B cell (primary cell): Measurements from ENCODE around the gene KCND2.

ENCODE experiments used
- EZH2 ChIP-seq: IDR thresholded peaks from 2 replicates; pipeline ENCODE4 v1.6.1; 2012; ENCODE audit warnings: borderline replicate concordance, low read depth, mild to moderate bottlenecking, moderate library complexity, low read length; ENCODE audit not compliant: insufficient read depth, poor library complexity, severe bottlenecking
- TF ChIP-seq, protein P1 (sequence below): fragments of 200-600 bp; IDR thresholded peaks from one replicate; pipeline ENCODE4 v1.8.0; 2022; ENCODE audit warnings: antibody characterized with exemption, mild to moderate bottlenecking

DNA sequence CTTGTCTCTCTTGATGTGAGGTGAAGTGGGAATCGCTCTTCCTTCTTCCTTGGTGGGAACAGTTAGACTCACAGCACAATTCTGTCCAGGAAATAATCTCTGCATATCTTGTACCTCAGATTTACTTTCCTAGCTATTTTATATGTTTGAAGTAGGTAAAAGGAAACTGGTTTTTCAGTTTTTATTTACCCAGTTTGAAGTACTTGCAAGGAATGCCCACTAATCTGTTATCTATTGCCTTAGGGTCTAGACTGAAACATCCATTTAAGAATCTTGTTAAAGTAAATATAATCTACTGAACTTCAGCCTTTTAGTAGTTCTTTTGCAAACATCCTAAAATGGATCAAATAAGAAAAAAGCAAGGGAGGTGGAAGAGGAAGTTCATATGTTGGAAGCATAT is 229.8 kb downstream of the KCND2 start:
- no peak for TF ChIP-seq EZH2
- TF ChIP-seq, protein P1, sequence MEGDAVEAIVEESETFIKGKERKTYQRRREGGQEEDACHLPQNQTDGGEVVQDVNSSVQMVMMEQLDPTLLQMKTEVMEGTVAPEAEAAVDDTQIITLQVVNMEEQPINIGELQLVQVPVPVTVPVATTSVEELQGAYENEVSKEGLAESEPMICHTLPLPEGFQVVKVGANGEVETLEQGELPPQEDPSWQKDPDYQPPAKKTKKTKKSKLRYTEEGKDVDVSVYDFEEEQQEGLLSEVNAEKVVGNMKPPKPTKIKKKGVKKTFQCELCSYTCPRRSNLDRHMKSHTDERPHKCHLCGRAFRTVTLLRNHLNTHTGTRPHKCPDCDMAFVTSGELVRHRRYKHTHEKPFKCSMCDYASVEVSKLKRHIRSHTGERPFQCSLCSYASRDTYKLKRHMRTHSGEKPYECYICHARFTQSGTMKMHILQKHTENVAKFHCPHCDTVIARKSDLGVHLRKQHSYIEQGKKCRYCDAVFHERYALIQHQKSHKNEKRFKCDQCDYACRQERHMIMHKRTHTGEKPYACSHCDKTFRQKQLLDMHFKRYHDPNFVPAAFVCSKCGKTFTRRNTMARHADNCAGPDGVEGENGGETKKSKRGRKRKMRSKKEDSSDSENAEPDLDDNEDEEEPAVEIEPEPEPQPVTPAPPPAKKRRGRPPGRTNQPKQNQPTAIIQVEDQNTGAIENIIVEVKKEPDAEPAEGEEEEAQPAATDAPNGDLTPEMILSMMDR: no peak
